ENCODE results near the gene KCTD15. TPM values are rescaled to one million over a fixed set of nuclear protein-coding genes. Genes with fewer than 3 reads are reported as not detected.

Gene KCTD15
- total RNA-seq, 1 experiment from 2014 or later: 41.5 TPM

DNA sequence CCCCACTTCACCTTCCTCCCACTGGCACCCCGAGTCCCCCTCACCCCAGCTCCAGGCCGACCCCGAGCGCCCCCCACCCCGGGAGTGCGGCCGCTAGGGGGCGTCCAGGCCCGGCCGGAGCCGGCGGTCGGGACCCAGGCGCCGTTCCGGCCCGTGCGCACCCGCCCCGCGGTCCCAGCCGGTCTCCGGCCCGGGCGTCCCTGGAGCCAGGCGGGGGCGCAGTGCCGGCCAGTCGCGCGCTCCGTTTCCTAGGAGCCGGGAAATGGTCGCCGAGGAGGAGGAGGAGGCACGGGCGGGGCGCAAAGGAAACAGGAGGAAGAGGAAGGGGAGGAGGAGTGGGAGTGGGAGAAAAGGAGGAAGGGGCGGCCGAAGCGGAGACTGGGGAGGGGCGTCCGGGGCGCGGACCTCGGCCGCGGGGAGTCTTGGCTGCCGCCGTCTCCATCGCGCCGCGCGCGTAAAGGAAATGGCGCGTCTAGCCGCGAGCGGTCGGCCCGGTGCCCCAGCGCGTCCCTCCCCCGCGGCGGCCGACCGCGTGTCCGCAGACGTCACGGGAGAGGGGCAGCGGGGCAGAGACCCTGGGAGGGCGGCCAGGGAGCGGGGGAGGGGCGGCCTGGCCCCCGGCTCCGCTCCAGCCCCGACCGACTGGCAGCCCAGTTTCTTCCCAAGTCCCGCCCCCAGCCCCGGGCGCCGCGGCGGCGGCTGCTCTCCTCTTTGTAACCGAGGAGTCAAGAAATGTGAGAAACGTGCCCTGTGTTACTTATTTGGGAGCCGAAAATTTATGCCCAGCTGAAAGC, 1.1 kb upstream of the KCTD15 start (continued):
- no peak for TF ChIP-seq ATF1 (CRISPR knock-in tag; IDR thresholded peaks at IDR 0.05)
- TF ChIP-seq PRRX2 (CRISPR knock-in tag; IDR thresholded peaks at IDR 0.05): no peak
- TF ChIP-seq EMX1 (CRISPR knock-in tag; IDR thresholded peaks at IDR 0.05): no peak
- no peak; the same call in 1 of the 2 replicates for TF ChIP-seq ERG (CRISPR knock-in tag; IDR thresholded peaks at IDR 0.05)
- peak; percentile 41; the same call in 1 of the 2 replicates for TF ChIP-seq KAT7 (CRISPR knock-in tag; IDR thresholded peaks at IDR 0.05; ENCODE audit: borderline replicate concordance)
- no peak; the same call in 1 of the 2 replicates for TF ChIP-seq FOXK1 (CRISPR knock-in tag; IDR thresholded peaks at IDR 0.05)
- peak; percentile 32; the same call in 1 of the 2 replicates for TF ChIP-seq SP1 (CRISPR knock-in tag; conservative IDR thresholded peaks at IDR 0.05)
- TF ChIP-seq TCF7 (CRISPR knock-in tag; IDR thresholded peaks at IDR 0.05; ENCODE audit: low read depth): no peak
- no peak for TF ChIP-seq CDX4 (CRISPR knock-in tag; IDR thresholded peaks at IDR 0.05; ENCODE audit: borderline replicate concordance)
- TF ChIP-seq, protein P1, sequence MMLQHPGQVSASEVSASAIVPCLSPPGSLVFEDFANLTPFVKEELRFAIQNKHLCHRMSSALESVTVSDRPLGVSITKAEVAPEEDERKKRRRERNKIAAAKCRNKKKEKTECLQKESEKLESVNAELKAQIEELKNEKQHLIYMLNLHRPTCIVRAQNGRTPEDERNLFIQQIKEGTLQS (CRISPR knock-in tag; conservative IDR thresholded peaks at IDR 0.05): no peak
- TF ChIP-seq TEAD4 (CRISPR knock-in tag; IDR thresholded peaks at IDR 0.05): 0 out of 2 replicates have a peak, but pooled peaks have one; percentile 31
- TF ChIP-seq, protein P2, sequence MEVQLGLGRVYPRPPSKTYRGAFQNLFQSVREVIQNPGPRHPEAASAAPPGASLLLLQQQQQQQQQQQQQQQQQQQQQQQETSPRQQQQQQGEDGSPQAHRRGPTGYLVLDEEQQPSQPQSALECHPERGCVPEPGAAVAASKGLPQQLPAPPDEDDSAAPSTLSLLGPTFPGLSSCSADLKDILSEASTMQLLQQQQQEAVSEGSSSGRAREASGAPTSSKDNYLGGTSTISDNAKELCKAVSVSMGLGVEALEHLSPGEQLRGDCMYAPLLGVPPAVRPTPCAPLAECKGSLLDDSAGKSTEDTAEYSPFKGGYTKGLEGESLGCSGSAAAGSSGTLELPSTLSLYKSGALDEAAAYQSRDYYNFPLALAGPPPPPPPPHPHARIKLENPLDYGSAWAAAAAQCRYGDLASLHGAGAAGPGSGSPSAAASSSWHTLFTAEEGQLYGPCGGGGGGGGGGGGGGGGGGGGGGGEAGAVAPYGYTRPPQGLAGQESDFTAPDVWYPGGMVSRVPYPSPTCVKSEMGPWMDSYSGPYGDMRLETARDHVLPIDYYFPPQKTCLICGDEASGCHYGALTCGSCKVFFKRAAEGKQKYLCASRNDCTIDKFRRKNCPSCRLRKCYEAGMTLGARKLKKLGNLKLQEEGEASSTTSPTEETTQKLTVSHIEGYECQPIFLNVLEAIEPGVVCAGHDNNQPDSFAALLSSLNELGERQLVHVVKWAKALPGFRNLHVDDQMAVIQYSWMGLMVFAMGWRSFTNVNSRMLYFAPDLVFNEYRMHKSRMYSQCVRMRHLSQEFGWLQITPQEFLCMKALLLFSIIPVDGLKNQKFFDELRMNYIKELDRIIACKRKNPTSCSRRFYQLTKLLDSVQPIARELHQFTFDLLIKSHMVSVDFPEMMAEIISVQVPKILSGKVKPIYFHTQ (CRISPR knock-in tag; IDR thresholded peaks at IDR 0.05): no peak
- TF ChIP-seq ZNF671 (CRISPR knock-in tag; IDR thresholded peaks at IDR 0.05): no peak
- peak; percentile 86 for TF ChIP-seq ETV6 (CRISPR knock-in tag; IDR thresholded peaks at IDR 0.05)
- TF ChIP-seq PRDM15 (CRISPR knock-in tag; IDR thresholded peaks at IDR 0.05): no peak
- no peak for TF ChIP-seq MXD4 (CRISPR knock-in tag; IDR thresholded peaks at IDR 0.05; ENCODE audit: borderline replicate concordance)
- TF ChIP-seq FOXJ3 (CRISPR knock-in tag; IDR thresholded peaks at IDR 0.05; ENCODE audit: borderline replicate concordance): no peak
- TF ChIP-seq, protein P3, sequence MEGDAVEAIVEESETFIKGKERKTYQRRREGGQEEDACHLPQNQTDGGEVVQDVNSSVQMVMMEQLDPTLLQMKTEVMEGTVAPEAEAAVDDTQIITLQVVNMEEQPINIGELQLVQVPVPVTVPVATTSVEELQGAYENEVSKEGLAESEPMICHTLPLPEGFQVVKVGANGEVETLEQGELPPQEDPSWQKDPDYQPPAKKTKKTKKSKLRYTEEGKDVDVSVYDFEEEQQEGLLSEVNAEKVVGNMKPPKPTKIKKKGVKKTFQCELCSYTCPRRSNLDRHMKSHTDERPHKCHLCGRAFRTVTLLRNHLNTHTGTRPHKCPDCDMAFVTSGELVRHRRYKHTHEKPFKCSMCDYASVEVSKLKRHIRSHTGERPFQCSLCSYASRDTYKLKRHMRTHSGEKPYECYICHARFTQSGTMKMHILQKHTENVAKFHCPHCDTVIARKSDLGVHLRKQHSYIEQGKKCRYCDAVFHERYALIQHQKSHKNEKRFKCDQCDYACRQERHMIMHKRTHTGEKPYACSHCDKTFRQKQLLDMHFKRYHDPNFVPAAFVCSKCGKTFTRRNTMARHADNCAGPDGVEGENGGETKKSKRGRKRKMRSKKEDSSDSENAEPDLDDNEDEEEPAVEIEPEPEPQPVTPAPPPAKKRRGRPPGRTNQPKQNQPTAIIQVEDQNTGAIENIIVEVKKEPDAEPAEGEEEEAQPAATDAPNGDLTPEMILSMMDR (IDR thresholded peaks at IDR 0.05): peak; percentile 75
- TF ChIP-seq SOX15 (CRISPR knock-in tag; IDR thresholded peaks at IDR 0.05): no peak
- TF ChIP-seq NR3C1 (CRISPR knock-in tag; conservative IDR thresholded peaks at IDR 0.05; ENCODE audit: low read depth): no peak
- TF ChIP-seq ZBTB21 (CRISPR knock-in tag; IDR thresholded peaks at IDR 0.05; ENCODE audit: borderline replicate concordance): no peak
- no peak for TF ChIP-seq ATF2 (CRISPR knock-in tag; IDR thresholded peaks at IDR 0.05; ENCODE audit: borderline replicate concordance, low read depth)
- TF ChIP-seq ZNF425 (CRISPR knock-in tag; conservative IDR thresholded peaks at IDR 0.05): no peak
- no peak for TF ChIP-seq ZMAT4 (CRISPR knock-in tag; IDR thresholded peaks at IDR 0.05)

Measured in WTC11 (cell line).